GM20431 (cell line): ENCODE results near the gene LRRC28.
"Not testable (repeated sequence)": the region's sequence is repeated elsewhere in the genome, so short reads cannot be mapped to it uniquely, and the experiment has no call there.

Experiments used
- in situ Hi-C: fragments of 300-500 bp; cut with MseI, MboI; formaldehyde crosslinking; loops from one replicate; pipeline ENCODE4 v1.15.0; 2020; ENCODE audit warnings: low sequenced_read_pairs; ENCODE audit not compliant: unreplicated experiment

The LRRC28 gene

DNA sequence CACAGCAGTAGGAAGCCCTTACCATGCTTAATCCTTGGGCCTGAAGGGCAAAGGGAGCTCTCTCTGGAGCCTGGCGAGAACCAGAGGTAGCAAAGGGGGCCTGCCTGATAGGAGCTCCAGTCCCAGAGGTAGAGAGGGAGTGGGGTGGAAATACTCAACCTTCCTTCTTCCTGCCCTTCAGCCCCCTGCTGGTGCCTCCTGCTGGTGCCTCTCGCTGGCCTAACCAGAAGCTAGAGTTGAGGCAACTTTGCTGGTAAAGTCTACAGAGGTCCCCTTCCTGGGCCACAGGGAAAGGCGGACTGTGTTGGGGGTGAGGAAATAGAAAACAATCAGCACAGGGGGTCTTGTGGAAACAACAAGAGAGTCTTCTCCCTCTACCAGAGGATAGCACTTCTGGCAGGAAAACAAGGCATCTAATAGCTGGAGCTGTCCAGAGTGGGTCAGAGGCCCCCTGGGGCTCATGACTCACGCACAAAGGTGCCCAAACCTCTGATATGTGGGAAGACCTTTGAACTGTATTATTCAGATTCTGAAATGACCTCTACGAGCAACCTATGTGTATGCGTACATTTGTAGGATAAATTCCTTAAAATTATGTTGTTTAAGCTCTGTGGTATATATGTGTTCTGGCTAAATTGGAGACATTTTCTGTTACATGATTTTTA, 133.9 kb downstream of the LRRC28 start:
- in situ Hi-C loops, result no loop called here

DNA sequence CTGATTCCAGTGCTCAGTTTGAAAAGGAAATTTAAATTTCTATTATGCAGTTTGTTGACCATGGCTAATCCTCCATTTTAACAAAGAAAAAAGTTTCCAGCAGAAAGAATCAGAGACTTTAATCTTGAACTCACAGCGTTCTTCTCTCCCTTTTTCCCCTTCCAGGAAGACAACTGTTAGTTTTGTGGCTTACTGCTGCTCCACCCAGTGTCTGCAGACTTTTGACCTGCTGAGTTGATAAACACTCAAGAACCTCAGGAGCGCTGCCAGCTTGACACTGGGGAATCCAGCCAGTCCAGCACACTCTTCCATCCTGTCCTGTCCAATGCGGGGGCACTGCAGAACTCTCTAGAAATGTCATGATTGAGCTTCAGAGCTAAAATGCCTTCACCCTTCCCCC, 134.6 kb downstream of the LRRC28 start:
- in situ Hi-C loops, result no loop called here

DNA sequence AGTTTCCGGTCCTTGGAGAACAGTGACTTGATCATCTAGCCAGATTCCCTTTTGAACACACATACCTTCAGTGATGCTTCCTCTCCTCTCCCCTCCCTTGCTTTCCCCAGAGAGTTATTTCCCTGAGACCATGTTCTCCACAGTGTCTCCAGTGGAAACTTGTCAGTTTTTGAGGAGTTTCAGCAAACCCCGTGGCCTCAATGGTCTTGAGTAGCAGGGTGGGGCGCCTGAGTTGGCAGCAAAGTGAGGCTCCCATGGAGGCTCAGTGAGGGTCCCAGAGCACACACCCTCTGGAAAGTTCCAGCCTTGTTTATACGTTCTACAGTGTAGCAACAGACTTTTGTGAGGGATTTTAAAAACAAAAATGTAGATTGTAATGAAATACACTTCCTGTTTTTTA, 135.1 kb downstream of the LRRC28 start:
- in situ Hi-C loops, result no loop called here

DNA sequence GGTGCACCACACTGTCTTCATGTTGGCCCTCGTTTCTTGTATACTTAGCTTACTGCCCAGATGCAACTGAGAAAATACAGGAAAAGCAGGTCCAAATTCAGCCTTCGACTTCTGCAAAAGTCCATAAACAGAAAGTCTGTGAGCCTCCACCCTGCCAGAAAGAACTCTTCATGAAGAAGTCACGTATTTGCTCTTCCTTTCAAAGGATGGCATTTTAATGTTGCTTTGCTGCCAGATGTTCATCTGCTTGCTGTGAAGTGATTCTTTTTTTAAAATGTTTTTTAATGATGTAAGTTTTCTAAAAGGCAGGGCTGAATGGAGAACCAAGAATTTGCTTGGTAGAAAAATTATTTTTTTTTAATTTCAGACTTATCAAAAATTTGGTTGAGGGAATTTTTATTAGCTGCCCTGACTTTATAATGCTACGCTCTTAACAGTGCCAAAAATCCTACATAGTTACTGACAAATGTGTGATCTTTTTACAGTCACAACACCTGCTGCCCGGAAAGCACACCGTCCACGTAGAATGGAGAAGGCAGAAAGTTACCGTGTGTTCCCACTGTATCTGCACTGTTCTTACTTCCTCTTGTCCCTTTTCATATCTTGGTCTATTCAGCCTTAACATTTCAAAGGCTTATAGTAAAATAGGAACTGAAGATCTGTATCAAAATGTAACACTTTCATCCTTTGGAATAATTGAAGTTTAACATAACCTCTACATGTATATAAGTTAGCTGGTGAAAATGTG, 136.3 kb downstream of the LRRC28 start:
- in situ Hi-C loops, result no loop called here

GRCh38 chr15:99390667-99391066, 139.4 kb downstream of the LRRC28 start:
- in situ Hi-C loops, result no loop called here

DNA sequence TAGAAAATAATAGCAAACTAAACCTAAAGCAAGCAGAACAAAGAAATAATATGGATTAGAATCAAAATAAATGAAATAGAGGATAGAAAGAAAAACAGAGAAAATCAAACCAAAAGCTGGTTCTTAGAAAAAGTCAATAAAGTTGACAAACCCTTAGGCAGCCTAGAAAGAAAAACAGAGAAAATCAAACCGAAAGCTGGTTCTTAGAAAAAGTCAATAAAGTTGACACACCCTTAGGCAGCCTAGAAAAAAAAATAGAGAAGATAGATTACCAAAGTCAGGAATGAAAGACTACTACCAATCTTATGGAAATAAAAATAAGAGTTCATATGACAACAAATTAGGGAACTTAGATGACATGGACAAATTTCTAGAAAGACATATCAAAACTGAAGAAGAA, 142.4 kb downstream of the LRRC28 start:
- in situ Hi-C loops, result no loop called here

GRCh38 chr15:99396375-99396774, 145.1 kb downstream of the LRRC28 start:
- in situ Hi-C loops, result no loop called here

DNA sequence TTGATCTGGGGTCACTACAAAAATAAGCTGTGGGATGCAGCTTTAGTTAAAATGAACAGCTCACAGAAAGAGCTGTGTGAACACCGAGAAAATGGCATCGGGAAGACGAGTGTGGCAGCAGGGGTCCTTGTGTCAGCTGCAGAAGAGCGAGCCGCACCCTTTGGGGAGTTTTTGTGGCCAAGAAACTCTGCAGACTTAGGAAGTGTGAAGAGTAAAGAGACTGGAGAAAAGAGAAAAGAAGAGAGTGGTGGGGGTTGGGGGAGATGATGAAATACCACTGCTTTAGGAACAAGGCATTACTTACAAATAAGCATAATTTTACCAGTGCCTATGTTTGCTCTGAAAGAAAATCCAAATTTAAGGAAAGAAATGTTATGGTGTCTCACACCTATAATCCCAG, 147.8 kb downstream of the LRRC28 start:
- in situ Hi-C loops, result no loop called here

DNA sequence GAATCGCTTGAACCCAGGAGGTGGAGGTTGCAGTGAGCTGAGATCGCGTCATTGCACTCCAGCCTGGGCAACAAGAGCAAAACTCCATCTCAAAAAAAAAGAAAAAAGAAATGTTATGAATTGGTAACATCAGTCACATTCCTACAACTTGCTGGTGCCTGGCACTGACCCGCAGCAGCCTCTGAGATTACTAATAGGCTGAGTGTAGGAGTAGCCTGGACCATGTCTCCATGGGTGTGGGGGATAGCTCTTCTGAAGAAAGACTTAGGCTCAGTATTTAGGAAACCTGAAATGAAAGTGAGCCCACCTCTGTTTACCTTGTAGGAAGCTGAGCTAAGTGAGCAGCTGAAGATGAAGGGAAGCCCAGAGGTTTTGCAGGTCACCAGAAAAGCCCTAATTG, 148.3 kb downstream of the LRRC28 start:
- in situ Hi-C loops, result no loop called here

DNA sequence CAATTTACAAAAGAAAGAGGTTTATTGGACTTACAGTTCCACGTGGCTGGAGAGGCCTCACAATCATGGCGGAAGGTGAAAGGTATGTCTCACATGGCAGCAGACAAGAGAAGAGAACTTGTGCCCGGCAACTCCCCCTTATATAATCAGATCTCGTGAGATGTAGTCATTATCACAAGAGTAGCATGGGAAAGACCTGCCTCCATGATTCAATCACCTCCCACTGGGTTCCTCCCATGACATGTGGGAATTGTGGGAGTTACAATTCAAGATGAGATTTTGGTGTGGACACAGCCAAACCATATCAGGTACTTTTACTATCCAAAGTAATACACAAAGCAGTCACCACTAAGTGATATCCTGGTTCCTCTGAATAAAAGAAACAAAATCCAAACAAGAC, 149.9 kb downstream of the LRRC28 start:
- in situ Hi-C loops, result not testable (repeated sequence)

GRCh38 chr15:99402014-99402729, 150.9 kb downstream of the LRRC28 start:
- in situ Hi-C loops, result no loop called here

DNA sequence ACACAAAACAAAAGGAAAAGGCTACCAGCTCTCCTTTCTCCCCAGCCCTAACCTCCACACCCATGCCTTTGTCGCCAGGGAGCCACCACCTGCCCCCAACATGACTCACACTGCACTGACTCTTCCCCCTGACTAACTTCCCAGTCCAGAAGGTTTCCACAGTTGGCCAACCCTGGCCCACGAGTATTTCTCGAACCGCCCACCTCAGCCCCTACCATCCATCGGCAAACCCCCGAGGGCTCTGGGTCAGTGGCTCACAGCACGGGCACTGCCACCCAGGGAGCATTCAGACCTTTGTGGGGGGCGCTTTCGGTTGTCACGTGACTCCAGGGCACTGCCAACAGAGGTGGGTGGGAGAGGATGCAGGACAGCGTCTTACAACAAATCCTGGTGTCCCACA, 152.3 kb downstream of the LRRC28 start:
- in situ Hi-C loops, result no loop called here

GRCh38 chr15:99404454-99404853, 153.2 kb downstream of the LRRC28 start:
- in situ Hi-C loops, result no loop called here

DNA sequence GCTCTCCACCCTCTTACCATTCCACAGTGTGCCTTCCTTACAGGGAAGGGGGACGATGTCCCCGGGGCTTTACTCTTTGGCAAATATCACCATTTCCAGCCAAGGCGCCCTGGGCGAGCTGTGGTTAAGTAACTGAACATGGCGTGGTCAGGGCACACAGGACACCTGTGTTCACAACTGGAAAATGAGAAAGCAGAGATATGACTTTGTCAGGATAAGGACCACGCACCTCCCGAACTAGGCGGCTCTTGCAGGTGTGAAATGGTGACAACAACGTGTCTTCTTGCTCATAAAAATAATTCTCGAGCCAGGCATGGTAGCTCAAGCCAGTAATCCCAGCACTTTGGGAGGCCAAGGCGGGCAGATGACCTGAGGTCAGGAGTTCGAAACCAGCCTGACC, 154.8 kb downstream of the LRRC28 start:
- in situ Hi-C loops, result no loop called here

- in situ Hi-C loops, result no loop called here
Measured at GRCh38 chr15:99406716-99407487, 155.6 kb downstream of the LRRC28 start.

DNA sequence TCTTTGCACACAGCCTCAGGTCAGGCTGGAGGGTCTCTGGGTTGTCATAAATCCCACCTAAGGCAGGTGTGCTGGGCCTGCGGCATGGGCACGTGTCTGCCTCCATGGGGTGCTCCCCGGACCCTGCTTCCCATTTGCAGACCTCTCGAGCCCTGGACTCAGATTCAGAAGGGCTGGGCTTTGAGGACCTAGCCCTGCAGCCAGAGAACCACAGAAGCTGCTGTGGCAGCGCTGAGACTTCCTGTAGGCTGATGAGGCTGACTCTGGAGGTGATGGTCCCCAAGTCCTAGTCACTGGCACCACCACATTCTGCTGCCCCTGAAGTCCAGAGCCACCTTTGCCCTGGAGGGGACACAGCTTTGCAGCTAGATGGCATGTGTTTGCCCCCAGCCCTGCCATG, 156.4 kb downstream of the LRRC28 start:
- in situ Hi-C loops, result no loop called here

DNA sequence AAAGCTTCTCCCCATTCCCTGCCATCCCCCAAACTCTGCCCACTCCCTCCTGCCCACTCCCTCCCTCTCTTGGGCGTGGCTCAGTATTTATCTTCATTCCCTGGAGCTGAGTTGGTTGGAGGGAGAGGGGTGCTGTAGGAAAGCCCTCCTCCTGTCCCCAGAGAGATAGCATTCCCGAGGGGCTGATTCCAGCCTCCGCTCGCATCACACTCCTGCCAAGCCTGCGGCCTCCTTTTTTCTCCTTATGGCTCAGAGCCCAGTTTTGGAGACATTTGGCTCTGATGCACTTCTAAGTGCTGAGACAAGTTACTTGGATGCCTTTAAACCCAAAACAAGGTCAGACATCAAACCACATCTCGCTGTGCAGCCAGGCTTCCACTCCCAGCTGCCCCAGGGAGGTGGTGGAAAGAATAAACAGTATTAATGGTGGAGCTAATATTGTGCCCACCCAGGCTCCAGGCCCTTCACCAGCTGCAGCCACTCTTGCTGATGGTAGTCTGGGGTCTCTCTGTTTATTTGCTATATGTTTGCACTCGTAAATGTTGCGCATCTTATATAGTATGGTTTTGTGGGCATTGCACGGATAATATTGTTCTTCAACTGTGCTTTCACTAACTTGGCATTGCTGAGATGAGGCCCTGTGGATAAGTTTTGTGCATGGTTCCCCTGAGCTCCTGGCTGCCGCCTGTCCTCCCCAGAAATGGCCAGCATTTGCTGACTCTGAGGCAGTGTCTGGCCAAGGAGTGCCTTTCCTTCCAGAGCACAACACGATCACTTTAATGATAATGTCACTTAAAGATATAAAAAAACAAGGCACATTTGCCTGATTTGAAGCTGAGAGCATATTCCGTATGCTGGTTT, 157.2 kb downstream of the LRRC28 start:
- in situ Hi-C loops, result no loop called here

DNA sequence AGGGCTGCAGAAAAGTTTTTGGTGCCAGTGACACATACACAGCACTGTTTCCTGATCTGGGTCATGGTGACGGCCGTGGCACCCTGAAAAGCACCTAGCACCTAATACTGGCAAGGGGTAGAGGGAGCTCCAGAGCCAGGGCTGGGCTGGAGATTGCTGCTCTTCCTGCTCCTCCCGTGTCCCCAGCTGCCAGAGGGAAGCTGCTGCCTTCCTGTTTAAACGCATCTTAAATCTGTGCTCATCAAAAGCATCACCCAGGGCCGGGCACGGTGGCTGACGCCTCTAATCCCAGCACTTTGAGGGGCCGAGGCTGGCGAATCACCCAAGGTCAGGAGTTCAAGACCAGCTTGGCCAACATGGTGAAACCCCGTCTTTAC, 157.8 kb downstream of the LRRC28 start:
- in situ Hi-C loops, result no loop called here

- in situ Hi-C loops, result no loop called here
Measured at GRCh38 chr15:99409560-99409959, 158.3 kb downstream of the LRRC28 start.

DNA sequence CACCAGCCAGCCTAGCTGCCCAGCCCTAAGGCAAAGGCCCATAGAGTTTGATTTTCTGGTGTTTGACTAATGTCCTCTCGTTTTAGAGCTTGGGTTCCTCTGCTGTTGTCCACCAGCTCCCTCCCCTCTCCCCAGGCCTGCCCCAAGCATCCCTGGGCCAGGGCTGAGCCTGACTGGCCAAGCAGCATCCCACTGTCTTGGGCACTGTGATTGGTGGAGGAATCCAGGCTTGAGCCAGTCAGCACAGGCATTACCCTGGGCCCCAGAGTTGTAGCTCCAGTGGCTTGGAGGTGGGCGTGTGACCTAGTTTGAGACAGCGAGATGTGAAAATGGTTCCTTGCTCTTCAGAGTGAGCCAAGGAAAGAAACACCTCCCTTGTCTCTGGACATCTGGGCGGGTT, 159.2 kb downstream of the LRRC28 start:
- in situ Hi-C loops, result no loop called here
